ENCODE data around the gene TMEM201.

TMEM201 gene

DNA sequence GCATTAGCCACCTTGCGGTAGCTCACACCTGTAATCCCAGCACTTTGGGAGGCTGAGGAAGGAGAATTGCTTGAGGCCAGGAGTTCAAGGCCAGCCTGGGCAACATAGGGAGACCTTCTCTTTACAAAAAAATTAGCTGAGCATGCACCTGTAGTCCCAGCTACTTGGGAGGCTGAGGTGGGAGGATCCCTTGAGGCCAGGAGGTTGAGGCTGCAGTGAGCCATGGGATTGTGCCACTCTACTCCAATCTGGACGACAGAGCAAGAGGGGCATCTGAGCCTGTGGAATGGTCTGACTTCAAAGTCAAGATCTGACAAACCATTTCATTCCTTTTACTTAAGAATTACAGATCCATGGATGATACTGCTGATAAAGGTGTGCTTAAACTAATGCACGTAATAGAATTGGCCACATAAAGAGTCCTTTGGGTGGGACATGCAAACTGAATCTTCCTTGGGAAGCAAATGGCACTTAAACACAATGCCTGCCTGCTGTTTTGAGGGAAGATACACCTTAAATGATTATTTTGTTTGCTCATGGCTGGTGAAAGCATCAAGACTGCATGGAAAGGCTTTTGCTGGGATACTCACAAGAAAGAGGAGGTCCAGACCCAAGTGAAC, 2.5 kb upstream of the TMEM201 start:
- DNase-seq = no peak

DNA sequence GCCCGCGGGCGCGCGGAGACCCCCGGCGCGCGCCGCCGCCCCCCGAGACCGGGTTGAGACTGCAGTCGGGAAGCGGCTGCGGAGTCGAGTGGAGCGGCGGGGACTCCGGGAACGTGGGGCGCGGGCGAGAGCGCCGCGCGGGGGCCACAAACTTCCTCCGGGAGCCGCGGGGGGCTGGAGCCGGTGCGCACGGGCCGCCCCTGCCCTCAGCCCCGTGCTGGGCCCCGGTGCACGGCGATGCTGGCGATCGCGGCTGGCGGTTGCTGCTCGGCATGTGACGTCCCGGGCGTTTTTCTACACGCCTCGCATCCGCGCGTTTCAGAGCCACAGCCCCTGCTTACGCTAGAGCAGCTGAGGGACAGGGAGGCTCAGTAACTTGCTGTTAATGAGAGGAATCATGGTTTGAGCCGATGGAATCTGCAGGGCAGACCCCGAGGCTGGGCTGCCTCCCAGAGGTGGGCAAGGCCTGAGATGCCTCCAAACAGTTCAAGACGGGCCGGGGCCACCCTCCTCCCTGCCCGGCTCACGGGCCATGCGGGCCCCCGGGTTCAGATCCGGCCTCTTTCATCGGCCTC, 520 bp downstream of the TMEM201 start:
- no peak for DNase-seq

DNA sequence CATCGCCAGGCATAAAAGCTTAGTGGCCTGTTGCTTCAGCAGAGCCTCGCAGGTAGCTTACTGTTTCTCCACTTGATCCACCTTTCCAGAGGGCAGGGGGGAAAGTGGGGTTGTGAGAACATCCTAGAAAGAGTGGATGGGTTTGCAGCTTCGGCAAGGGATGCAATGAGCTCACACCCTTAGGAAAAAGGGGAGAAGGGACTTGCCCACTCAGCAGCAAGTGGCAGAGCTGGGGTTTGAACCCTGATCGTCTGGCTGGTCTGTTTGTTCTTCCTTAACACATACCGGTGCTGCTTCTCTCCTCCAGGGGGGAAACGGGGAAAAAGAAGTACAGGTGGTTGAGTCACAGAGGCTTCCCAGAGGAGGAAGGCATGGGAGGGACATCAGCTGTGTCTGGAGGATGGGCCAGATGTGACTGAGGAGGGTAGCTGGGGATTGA, 1.0 kb downstream of the TMEM201 start:
- no peak for DNase-seq

DNA sequence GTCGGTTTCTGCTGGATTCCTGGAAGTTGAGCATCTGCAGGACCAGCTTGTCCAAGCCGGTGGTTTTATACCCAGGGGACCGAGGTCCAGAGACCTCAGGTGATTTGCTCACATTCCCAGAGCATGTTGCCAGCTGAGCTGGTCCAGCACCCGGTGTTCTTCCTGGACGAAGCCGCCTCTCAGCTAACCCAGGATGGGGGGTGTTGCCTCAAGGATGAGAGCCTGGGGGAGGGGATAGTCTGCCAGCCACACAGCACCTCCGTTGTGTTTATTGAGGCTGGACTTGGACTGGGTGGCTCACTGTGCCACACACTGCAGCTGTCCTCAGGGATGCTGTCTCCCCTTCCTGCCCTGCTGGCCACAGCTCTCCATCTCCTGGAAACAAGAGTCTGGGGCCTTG, 1.5 kb downstream of the TMEM201 start:
- no peak for DNase-seq

DNA sequence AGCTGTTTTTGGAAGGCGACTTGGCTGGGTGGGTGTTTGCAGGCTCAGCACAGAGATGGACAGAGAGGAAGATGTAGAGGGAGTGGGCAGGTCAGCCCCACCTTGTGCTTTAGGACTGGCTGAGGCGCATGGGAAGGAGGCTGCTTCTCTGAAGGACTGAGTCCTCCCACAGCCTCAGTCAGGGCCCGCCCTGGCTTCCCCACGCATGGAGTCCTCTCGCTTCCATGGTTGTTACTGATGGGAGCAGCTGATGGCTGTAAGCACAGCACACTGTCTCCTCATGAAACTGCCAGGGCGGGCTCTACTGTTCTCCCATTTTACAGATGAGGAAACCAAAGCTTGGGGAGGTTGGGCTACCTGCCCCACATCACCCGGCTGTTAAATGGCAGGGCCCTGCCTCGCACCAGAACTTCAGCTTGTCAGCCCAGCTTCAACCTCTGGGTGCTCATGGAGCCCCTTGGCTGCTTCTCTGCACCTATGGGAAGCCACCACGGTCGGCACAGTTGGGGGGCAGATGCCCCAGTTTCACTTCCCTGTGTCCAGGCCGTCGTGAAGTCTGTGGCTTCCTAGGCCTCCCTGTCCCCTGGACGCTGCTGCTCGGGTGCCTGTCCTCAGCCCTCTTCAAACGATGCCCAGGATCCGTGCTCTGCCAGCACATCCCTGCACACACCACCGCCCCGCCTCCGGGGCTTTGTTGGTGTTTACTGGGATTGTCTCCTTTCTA, 2.4 kb downstream of the TMEM201 start:
- no peak for DNase-seq

DNA sequence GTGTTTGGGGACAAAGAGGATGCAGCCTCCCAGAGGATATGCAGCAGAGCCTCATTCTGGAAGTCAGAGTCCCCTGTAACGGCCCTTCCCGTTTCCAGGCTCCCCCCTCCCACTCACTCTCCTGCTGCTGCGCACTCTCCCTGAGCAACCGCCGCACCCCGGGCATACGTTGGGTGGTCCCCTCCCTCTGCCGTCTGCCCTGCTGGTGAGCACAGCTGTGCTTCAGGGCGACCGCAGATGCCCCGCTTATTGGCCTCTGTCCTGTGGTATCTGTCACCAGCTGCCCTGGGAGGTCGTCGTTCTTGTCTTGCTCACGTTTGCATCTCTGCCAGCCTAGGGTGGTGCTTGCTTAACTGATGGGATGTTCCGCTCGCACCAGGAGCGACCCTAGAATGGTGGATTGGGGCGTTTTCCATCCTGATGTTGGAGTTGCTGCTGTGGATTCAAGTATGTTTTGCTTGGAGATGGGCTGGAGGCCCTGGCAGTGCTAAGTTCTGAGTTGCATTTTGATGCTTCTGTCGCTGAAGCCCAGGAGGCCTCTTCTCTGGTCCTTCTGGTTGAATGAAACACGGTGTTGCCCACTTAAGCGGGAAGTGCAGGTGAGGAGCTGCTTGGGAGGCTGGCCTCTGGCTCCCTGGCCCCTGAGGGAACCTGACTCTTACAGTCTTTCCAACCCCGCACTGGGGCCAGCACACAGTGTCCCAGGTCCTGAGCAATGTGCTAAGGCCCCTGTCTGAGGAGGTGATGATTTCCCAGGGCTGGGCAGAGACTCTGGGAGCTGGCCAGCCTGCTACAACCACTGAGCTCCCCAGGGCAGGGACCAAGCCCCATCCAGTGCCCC, 3.2 kb downstream of the TMEM201 start:
- no peak for DNase-seq

DNA sequence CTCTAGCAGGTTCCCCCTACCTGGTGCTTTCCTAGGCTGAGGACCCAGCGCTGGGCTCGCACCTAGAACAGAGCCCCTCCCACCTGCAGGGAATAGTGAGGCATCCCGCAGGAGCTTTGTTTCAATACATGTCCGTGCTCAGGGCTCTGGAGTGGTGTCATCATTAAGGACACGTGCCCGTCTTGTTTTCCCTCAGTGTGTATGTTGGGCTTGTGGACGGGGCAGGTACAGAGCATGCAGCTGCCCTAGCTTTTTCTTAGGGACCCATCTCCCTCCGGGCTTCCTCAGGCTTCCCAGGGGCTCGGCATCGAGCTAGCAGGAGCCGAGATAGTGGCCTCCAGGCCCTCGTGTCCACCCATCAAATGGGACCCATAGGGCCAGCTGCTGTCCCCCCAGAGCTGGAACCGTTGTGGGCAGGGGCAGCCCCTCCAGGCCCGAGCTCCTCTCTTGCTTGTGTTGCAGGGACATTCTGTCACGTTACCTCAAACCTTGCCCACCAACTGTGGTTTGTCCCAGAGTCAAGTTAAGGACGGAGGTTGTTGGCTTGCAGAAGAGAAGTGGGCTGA, 3.9 kb downstream of the TMEM201 start:
- no peak for DNase-seq

DNA sequence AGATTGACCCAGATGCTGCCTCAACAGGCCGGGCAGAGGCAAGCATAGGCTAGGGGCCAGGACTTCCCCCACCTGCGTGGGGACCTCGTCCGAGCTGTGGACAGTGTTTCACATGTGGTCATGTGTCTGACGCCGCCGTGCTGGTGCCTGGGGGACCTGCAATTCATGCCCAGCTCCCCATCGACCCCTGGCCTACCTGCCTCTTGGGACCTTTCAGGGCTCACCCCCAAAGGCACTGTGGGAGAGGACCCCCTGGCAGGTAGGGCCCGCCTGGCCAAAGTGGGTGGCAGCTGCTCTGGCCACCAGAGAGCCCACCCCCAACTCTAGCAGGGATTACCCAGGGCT, 4.4 kb downstream of the TMEM201 start:
- DNase-seq = no peak

DNA sequence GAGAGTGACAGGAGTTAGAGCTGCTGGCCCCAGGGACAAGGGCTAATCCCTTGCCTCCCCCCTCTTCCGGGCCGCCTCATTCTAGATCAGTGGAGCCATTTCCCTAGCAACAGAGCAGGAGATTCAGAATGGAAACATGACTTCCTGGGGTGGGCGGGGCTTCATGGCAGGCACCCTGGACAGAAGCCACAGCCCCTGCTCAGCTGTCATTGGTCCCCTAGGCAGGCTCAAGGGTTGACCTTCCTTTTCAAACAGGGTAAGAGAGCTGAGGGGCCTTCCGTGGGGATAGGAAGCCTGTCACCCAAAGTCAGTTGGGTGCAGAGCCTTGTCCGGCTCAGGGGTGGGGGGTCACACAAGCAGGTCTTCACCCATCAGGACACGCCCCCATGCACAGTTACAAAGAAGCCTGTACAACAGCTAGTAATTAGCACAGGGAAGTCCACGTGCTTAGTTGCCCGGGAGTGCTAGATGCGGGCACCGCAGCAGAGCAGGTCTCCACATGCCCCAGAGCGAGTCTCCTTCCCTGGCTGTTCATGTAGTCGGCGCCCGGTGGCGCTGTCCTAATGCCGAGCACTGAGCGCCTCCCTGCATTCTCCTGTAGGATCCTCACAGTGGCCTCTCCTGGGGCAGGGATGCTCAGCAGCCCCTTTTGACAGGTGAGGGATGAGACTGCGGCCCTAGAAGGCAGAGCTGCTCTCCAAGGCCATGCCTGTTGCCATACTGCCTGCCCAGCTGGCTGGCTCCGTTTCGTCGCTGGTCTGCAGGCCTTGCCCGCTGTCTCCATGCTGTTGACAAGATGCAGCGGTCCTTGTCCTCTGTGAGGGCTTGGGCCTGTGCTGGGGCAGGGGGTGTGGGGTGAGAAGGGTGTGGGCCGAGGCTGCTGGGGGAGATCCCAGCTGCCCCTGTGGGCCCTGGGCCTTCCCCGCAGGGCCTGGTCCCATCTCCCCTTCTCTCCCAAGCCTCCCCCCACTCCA, 5.1 kb downstream of the TMEM201 start:
- no peak for DNase-seq

DNA sequence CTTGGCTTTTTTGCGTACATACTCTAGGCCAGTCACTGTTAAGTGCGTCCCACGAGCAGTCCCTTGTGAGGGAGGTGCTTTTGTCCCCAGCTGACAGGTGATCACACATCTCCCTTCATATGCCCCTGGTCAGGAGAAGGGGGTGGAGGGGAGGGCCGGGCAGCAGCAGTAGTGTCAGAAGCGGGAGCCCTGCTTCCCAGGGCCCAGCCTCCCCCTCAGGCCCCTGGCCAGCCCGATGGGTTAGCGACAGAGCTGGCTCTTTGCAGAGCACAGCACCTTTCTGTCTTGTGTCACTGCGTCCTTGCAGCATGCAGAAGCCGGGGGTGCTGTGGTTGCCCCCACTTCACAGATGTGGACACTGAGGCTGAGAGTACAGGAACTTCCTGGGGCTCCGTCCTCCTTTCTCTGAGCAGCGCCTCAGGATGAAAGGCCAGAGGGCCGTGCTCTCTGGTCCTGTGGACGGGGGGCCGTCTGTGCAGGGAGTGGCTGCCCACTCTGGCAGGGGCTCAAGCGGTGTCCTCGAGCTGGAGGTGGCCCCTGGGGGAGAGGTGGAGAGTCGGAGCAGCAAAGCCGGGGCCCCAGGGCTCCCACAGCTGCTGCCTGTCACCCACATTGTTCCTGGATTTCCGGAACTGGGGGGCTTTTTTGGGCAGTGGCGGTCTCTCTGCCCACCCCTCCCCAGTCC, 5.9 kb downstream of the TMEM201 start:
- no peak for DNase-seq

DNA sequence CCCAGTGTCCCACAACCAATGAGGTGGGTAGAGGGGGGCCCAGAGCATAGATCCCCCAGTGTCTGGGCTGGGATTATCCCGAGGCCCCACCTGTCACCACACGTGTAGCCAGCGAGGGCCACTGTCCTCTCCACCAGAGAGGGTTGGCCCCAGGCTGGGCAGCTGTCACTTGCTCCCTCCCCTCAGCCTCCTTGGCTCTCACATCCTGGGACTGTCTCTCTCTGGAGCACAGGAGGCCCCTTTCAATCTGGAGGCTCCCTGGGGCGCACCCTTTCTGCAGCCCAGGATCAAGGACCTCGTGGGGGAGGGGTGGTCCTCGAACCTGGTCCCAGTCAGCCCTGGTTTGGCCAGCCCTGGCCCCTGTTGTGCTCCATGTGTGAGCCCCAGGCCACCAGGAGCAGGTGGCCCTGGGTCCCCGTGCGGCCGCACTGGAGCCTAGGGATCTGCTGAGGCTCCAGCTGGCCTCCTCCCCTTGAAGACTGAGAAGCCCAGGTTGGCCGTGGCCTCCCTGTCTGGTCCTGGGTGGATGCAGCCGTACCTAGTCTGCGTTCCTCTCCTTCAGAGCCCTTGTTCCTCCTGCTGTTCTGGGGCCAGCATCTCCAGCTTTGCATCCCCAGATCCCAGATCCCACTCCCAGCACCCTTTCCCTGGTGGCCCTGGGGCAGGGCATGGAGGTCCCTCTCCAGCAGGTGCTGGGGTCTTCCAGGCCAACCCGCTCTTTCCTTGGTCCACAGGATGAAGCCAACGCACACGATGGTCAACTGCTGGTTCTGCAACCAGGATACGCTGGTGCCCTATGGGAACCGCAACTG, 6.7 kb downstream of the TMEM201 start:
- DNase-seq = no peak

DNA sequence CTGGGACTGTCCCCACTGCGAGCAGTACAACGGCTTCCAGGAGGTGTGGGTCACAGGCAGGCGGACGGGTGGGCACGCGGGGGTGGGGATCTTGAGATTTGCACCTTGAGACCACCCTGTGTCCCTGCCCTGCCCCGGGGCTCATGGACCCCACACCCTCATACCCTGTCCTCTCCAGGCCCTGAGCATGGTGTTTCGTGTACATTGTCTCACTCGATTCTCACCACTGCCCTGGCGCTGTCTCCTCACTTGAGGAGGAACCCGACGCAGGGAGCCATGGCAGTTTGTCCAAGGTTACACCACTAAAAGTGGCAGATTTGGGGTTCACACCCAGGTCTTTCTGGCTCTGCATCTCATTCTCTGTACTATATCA, 7.2 kb downstream of the TMEM201 start:
- no peak for DNase-seq

DNA sequence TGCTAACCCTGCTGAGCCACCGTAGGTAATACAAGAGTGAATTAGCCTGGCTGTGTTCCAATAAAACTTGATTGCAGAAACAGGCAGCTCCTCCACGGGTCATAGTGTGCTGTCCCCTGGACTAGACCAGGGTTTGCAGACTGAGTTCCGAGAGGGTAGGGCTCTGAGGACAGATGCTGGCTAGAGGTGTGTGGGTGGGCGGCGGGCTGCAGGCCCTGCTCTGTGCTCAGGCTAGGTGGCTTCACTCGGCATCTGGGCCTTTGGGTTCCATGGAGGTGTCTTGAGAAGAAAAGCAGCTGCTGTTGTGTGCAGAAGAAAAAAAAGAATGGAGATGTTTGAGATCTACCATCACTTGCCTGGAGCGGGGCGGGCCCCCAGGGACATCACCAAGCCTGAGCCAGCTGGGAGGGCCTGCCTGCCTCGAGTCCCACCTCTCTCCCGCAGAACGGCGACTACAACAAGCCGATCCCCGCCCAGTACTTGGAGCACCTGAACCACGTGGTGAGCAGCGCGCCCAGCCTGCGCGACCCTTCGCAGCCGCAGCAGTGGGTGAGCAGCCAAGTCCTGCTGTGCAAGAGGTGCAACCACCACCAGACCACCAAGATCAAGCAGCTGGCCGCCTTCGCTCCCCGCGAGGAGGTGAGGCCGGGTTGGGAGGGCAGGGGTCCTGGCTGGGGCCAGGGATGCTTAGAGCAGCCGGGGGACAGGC, 7.9 kb downstream of the TMEM201 start:
- DNase-seq = no peak

DNA sequence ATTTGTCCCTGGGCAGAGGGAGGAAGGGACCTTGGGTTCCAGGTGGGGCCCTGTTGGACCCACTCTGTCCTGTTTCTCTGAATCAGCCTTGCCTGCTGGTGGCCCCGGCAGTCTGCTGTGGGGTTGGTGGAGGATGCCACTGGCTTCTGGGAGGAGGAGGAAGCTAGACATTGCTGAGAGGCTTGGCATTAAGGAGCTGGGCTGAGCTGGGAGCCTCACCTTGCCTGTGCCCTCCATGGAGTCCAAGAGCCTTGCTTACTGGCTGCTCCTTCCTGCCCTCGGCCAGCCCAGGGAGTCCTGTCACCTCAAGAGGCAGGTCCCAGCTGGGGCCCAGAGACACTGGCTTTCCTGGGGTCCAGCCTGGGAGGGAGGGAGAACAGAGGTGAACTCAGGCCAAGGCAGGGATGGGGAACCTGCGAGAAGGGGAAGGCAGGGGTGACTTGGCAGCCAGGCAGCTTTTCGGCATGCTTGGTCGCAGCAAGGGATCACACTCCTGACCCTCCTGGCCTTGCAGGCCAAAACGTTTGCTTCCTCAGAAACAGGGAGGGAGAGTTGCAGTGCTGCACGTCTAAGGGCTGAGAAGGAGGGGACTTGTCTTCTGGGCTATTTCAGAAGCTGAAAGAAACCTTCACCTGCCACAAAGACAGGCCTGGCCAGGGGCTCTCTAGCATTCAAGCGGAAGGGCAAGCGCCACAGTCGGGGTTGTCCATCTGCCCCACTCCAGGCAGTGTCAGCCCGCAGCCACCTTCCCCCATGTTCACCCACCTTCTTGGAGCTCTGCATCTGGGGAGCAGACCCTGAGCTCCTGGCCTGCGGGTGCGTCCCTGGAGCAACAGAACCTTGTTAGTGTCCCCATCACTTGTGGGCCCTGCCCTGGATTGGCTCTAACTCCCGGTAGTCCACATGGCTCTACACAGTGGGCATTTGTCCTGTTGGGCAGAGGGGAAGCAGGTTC, 8.9 kb downstream of the TMEM201 start:
- DNase-seq = no peak

DNA sequence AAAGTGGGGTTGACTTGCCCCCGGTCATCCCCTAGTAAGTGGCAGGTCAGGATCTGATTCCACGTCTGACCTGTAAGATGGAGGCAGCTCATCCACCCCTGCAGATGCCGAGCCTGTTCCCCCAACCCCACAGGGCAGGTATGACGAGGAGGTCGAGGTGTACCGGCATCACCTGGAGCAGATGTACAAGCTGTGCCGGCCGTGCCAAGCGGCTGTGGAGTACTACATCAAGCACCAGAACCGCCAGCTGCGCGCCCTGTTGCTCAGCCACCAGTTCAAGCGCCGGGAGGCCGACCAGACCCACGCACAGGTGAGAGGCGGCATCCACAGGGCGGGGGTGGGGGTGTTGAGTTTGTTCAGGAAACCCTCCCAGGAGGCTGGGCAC, 9.6 kb downstream of the TMEM201 start:
- DNase-seq = no peak

DNA sequence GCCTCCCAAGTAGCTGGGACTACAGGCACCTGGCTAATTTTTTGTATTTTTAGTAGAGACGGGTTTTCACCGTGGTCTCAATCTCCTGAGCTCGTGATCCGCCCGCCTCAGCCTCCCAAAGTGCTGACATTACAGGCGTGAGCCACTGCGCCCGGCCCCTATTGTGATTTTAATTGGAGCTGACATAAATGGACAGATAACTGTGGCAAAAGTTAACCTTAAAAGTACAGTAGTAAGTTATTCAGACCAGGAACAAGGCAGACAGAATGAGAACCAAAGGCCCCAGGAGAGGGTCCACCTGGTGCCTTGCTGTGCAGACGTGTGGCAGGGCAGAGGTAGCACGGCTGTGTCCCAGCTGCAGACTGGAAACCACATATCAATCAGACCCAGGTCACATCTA, 11.0 kb downstream of the TMEM201 start:
- DNase-seq = no peak

DNA sequence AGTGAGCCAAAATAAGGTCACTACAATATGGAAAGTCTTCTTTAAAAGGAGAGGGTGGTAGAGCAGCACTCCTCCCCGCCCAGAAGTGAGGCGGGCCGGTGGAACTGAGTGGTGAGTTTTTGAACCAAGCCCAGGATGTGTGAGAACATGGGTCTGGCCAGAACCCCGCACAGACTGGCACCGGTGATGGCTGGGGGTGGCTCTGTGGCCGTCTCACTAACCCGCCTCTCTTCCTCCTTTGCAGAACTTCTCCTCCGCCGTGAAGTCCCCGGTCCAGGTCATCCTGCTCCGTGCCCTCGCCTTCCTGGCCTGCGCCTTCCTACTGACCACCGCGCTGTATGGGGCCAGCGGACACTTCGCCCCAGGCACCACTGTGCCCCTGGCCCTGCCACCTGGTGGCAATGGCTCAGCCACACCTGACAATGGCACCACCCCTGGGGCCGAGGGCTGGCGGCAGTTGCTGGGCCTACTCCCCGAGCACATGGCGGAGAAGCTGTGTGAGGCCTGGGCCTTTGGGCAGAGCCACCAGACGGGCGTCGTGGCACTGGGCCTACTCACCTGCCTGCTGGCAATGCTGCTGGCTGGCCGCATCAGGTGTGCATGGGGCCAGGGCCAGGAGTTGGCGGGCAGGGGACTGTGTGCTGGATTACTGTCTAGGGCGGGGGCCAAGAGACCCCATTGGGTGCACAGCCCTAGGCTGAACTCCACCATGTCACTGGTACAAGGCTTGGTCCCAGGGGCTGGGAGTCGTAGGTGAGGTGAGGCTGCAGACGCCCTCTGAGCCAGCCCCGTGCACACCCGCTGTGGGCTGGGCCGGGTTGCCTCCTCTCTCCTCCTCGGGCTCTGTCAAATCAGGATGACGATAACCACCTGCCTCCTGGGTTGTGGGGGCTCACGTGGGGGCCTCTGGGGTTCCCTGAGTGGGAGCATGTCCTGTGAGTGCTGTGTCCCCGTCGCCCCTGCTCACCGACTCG, 12.4 kb downstream of the TMEM201 start:
- no peak for DNase-seq

Measured in NCI-H446 treated with DMSO at 0.1 percent for 48 hours (cell line).